HG02970 (cell line): ENCODE data around the gene CMIP.
"Not testable (repeated sequence)": the region's sequence is repeated elsewhere in the genome, so short reads cannot be mapped to it uniquely, and the experiment has no call there.

Experiments
- ATAC-seq: cut with Tn5 transposase; IDR thresholded peaks from one replicate; pipeline ENCODE4 v1.9.1; 2021; ENCODE audit warnings: mild to moderate bottlenecking, moderate library complexity, moderate number of reproducible peaks; ENCODE audit not compliant: unreplicated experiment, low FRiP score

Gene CMIP

GRCh38 chr16:81513204-81514040 is 68.8 kb downstream of the CMIP start:
- ATAC-seq = no peak

- ATAC-seq = no peak
These were observed 69.5 kb downstream of the CMIP start for GRCh38 chr16:81514041-81514559.

- no peak for ATAC-seq
These were observed 70.1 kb downstream of the CMIP start for GRCh38 chr16:81514568-81515258.

- ATAC-seq = no peak
These were observed 70.7 kb downstream of the CMIP start for GRCh38 chr16:81515281-81515680.

- no peak for ATAC-seq
These were observed 71.1 kb downstream of the CMIP start for GRCh38 chr16:81515721-81516120.

- no peak for ATAC-seq
These were observed 72.0 kb downstream of the CMIP start for GRCh38 chr16:81516478-81517149.

- no peak for ATAC-seq
These were observed 72.5 kb downstream of the CMIP start for GRCh38 chr16:81517150-81517499.

- ATAC-seq = no peak
These were observed 73.2 kb downstream of the CMIP start for GRCh38 chr16:81517629-81518438.

- no peak for ATAC-seq
These were observed 73.8 kb downstream of the CMIP start for GRCh38 chr16:81518439-81518757.

GRCh38 chr16:81519301-81520150 is 74.9 kb downstream of the CMIP start:
- no peak for ATAC-seq

GRCh38 chr16:81520151-81520470 is 75.5 kb downstream of the CMIP start:
- no peak for ATAC-seq

GRCh38 chr16:81520560-81521135 is 76.0 kb downstream of the CMIP start:
- ATAC-seq = no peak

- ATAC-seq = no peak
These were observed 76.6 kb downstream of the CMIP start for GRCh38 chr16:81521141-81521626.

GRCh38 chr16:81522108-81522701 is 77.6 kb downstream of the CMIP start:
- no peak for ATAC-seq

- not testable (repeated sequence) for ATAC-seq
These were observed 78.2 kb downstream of the CMIP start for GRCh38 chr16:81522851-81523250.

- no peak for ATAC-seq
These were observed 78.9 kb downstream of the CMIP start for GRCh38 chr16:81523387-81524115.

- no peak for ATAC-seq
These were observed 79.8 kb downstream of the CMIP start for GRCh38 chr16:81524382-81524781.

GRCh38 chr16:81524885-81525284 is 80.3 kb downstream of the CMIP start:
- ATAC-seq = not testable (repeated sequence)
